ENCODE measurements around the gene MAGEA6. TPM values are rescaled to one million over a fixed set of nuclear protein-coding genes. Genes with fewer than 3 reads are reported as not detected.

Gene MAGEA6
- total RNA-seq, 1 experiment from 2014 or later, result not detected

DNA sequence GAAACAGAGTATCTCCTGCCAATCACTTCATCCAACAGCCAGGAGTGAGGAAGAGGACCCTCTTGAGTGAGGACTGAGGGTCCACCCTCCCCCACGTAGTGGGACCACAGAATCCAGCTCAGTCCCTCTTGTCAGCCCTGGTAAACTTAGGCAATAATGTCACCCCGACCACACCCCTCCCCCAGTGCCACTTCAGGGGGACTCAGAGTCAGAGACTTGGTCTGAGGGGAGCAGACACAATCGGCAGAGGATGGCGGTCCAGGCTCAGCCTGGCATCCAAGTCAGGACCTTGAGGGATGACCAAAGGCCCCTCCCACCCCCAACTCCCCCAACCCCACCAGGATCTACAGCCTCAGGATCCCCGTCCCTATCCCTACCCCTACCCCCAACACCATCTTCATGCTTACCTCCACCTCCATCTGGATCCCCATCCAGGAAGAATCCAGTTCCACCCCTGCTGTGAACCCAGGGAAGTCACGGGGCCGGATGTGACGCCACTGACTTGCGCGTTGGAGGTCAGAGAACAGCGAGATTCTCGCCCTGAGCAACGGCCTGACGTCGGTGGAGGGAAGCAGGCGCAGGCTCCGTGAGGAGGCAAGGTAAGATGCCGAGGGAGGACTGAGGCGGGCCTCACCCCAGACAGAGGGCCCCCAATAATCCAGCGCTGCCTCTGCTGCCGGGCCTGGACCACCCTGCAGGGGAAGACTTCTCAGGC is 36.1 kb downstream of the MAGEA6 start, which contains the start of the genes CSAG1 and MAGEA12:
Gene CSAG1, minus strand, starts transcription at position 461 of the 715 bp plus-strand sequence. CDS start 1,261 bp downstream, outside the sequence.
Gene MAGEA12, plus strand, starts transcription at position 497 of the 715 bp plus-strand sequence. CDS start 2,405 bp downstream, outside the sequence.
- TF ChIP-seq CTCF (IDR thresholded peaks at IDR 0.05; ENCODE audit: unreplicated experiment), result no peak
- no peak for DNase-seq
- H3K27ac Mint-ChIP-seq (ENCODE audit: unreplicated experiment), result no peak within 1 kb of the TSS

GRCh38 chrX:152725409-152725808 is 44.1 kb downstream of the MAGEA6 start:
- no peak for DNase-seq
- Mint-ChIP-seq H3K27me3 (ENCODE audit: unreplicated experiment) (peaks cover 25% of the 10 kb centered on the region), H3K4me1 (ENCODE audit: low read depth, unreplicated experiment) (no peaks in the 10 kb centered on the region), H3K9me3 (ENCODE audit: low read depth, unreplicated experiment) (no peaks in the 10 kb centered on the region), H3K4me3 (ENCODE audit: low read depth, unreplicated experiment) (no peak overlapping the region), H3K36me3 (ENCODE audit: insufficient read depth, unreplicated experiment) (no peaks in the 10 kb centered on the region), H3K27ac (ENCODE audit: unreplicated experiment) (no peak overlapping the region)
- CTCF ChIA-PET, result no interaction called here
- TF ChIP-seq CTCF (IDR thresholded peaks at IDR 0.05; ENCODE audit: unreplicated experiment), result no peak
- BruUV-seq (replicated peaks), result no TSS peak
- intact Hi-C loops (cut with micrococcal nuclease; ENCODE audit: unreplicated experiment), result no loop called here

More for the DNA sequence above, 36.1 kb downstream of the MAGEA6 start, which contains the start of the genes CSAG1 and MAGEA12:
- Mint-ChIP-seq H3K9me3 (ENCODE audit: low read depth, unreplicated experiment) (no peaks in the 10 kb centered on the region), H3K4me3 (ENCODE audit: low read depth, unreplicated experiment) (no peak within 1 kb of the TSS), H3K36me3 (ENCODE audit: insufficient read depth, unreplicated experiment) (peaks cover 4% of the 10 kb centered on the region), H3K4me1 (ENCODE audit: low read depth, unreplicated experiment) (no peaks in the 10 kb centered on the region), H3K27me3 (ENCODE audit: unreplicated experiment) (peaks cover 39% of the 10 kb centered on the region)
- intact Hi-C loops (cut with micrococcal nuclease; ENCODE audit: unreplicated experiment), result no loop called here
- BruUV-seq (replicated peaks), result no TSS peak
- CTCF ChIA-PET, result interaction anchor here (0.7 kb wide), 1 partner anchor 1259 kb away, joined by 6 read pairs; no protein-coding TSS in a partner anchor

Other genes starting within 250 kb of the MAGEA6 start
- not detected in 2 replicates for gene GABRQ, start 131.8 kb downstream of the MAGEA6 start, total RNA-seq (2022)
- not detected in 2 replicates for gene MAGEA3, start 70.9 kb downstream of the MAGEA6 start, total RNA-seq (2022)
- gene CSAG2, start 60.4 kb downstream of the MAGEA6 start, total RNA-seq (2022), result not detected in 2 replicates
- gene MAGEA2B, start 55.1 kb downstream of the MAGEA6 start, total RNA-seq (2022), result not detected in 2 replicates
- not detected in 2 replicates for gene CSAG1, start 36.0 kb downstream of the MAGEA6 start, total RNA-seq (2022)
- gene MAGEA12, start 35.9 kb downstream of the MAGEA6 start, total RNA-seq (2022), result not detected in 2 replicates
- gene MAGEA2, start 15.8 kb downstream of the MAGEA6 start, total RNA-seq (2022), result not detected in 2 replicates
- not detected in 2 replicates for gene CSAG3, start 10.5 kb downstream of the MAGEA6 start, total RNA-seq (2022)
- gene CETN2, start 61.1 kb upstream of the MAGEA6 start, total RNA-seq (2022), result 38.5 and 40.2 TPM in 2 replicates
- gene NSDHL, start 61.4 kb upstream of the MAGEA6 start, total RNA-seq (2022), result 36.5 and 38.1 TPM in 2 replicates
- 24.3 and 25.2 TPM in 2 replicates for gene ZNF185, start 128.4 kb upstream of the MAGEA6 start, total RNA-seq (2022)
- not detected in 2 replicates for gene PNMA5, start 224.4 kb upstream of the MAGEA6 start, total RNA-seq (2022)

Measured in Calu3 (cell line).